H1 (cell line): ENCODE data around the gene TTBK2. TPM values are rescaled to one million over a fixed set of nuclear protein-coding genes. Genes with fewer than 3 reads are reported as not detected.
A peak's percentile ranks its signal among the peaks of the same experiment; 100 is the strongest.

Experiments
- ATF2 ChIP-seq: IDR thresholded peaks from 2 replicates; pipeline ENCODE4 v1.6.1; 2012; ENCODE audit warnings: low read length, inconsistent platforms
- ATF3 ChIP-seq: IDR thresholded peaks from 2 replicates; pipeline ENCODE4 v1.6.1; 2011; ENCODE audit warnings: low read depth, mild to moderate bottlenecking, low read length; ENCODE audit not compliant: insufficient read depth
- BACH1 ChIP-seq: IDR thresholded peaks from 2 replicates; pipeline ENCODE4 v1.6.1; 2012; ENCODE audit warnings: low read length, improper control_type of control experiment
- CEBPB ChIP-seq: IDR thresholded peaks from 2 replicates; pipeline ENCODE4 v1.6.1; 2012; ENCODE audit warnings: low read depth, low read length
- CHD1 ChIP-seq: IDR thresholded peaks from 2 replicates; pipeline ENCODE4 v1.6.1; 2012; ENCODE audit warnings: low read depth, low read length, improper control_type of control experiment
- CREB1 ChIP-seq: IDR thresholded peaks from 2 replicates; pipeline ENCODE4 v1.6.1; 2012; ENCODE audit warnings: inconsistent platforms
- E2F6 ChIP-seq: IDR thresholded peaks from 2 replicates; pipeline ENCODE4 v1.6.1; 2012; ENCODE audit warnings: inconsistent platforms
- EP300 ChIP-seq, 2 experiments: IDR thresholded peaks; 1 replicate in 1 of 2; 2 replicates in 1 of 2; pipeline ENCODE4 v1.6.1; 2011 to 2012; ENCODE audit warnings: low read depth in 2 of 2, low read length in 2 of 2, mild to moderate bottlenecking in 2 of 2, borderline replicate concordance in 1 of 2, inconsistent platforms in 1 of 2, moderate library complexity in 1 of 2
- HDAC2 ChIP-seq, 2 experiments: fragments of 300-600 bp in 1 of 2; sonication (generic) in 1 of 2; IDR thresholded peaks; 2 replicates each; pipeline ENCODE4 v1.6.1; 2011 to 2012; ENCODE audit warnings: low read depth in 2 of 2, low read length in 2 of 2, mild to moderate bottlenecking in 2 of 2, moderate library complexity in 2 of 2, borderline replicate concordance in 1 of 2, inconsistent platforms in 1 of 2
- HDAC6 ChIP-seq: IDR thresholded peaks from one replicate; pipeline ENCODE4 v1.7.1; 2012; ENCODE audit warnings: low read depth, mild to moderate bottlenecking, inconsistent platforms, low read length, moderate library complexity
- KDM4A ChIP-seq: IDR thresholded peaks from one replicate; pipeline ENCODE4 v1.7.1; 2012; ENCODE audit warnings: low read depth, mild to moderate bottlenecking, moderate library complexity, low read length, inconsistent platforms; ENCODE audit not compliant: severe bottlenecking
- NRF1 ChIP-seq: IDR thresholded peaks from 2 replicates; pipeline ENCODE4 v1.6.1; 2011; ENCODE audit warnings: mild to moderate bottlenecking, low read depth, low read length, improper control_type of control experiment
- RAD21 ChIP-seq, 2 experiments: IDR thresholded peaks in 1 of 2; conservative IDR thresholded peaks in 1 of 2; 2 replicates each; pipeline ENCODE4 v1.6.1; 2011; ENCODE audit warnings: low read depth in 2 of 2, low read length in 2 of 2, improper control_type of control experiment in 1 of 2, inconsistent platforms in 1 of 2, mild to moderate bottlenecking in 1 of 2, moderate library complexity in 1 of 2
- RBBP5 ChIP-seq: IDR thresholded peaks from 2 replicates; pipeline ENCODE4 v1.7.1; 2012; ENCODE audit warnings: low read depth, mild to moderate bottlenecking, inconsistent platforms, low read length, moderate library complexity, borderline replicate concordance
- RFX5 ChIP-seq: IDR thresholded peaks from 2 replicates; pipeline ENCODE4 v1.6.1; 2011; ENCODE audit warnings: low read depth, low read length, improper control_type of control experiment, borderline replicate concordance
- RXRA ChIP-seq: IDR thresholded peaks from 2 replicates; pipeline ENCODE4 v1.6.1; 2011; ENCODE audit warnings: low read depth, mild to moderate bottlenecking, low read length, moderate library complexity; ENCODE audit not compliant: insufficient read depth
- SIN3A ChIP-seq, 2 experiments: IDR thresholded peaks in 1 of 2; conservative IDR thresholded peaks in 1 of 2; 2 replicates each; pipeline ENCODE4 v1.6.1; 2011 to 2012; ENCODE audit warnings: low read length in 2 of 2, improper control_type of control experiment in 1 of 2, low read depth in 1 of 2, mild to moderate bottlenecking in 1 of 2
- SIRT6 ChIP-seq: IDR thresholded peaks from one replicate; pipeline ENCODE4 v1.7.1; 2012; ENCODE audit warnings: low read length, inconsistent platforms
- SIX5 ChIP-seq: IDR thresholded peaks from 2 replicates; pipeline ENCODE4 v1.6.1; 2011; ENCODE audit warnings: mild to moderate bottlenecking, low read depth, low read length
- YY1 ChIP-seq: IDR thresholded peaks from 2 replicates; pipeline ENCODE4 v1.6.1; 2011; ENCODE audit warnings: low read depth, mild to moderate bottlenecking, low read length
- polyA plus RNA-seq, 7 experiments: library from polyadenylated mRNA; depleted of rRNA in 3 of 7; stranded (reverse) in 5 of 7; unstranded in 2 of 7; fragments of >200 nt in 5 of 7; fragments of 200-250 nt in 2 of 7; gene quantifications; 1 replicate in 5 of 7; 2 replicates in 1 of 7; 4 replicates in 1 of 7; pipeline versions ENCODE4 v1.2.1 to v1.2.3, GENCODE V29; 2011 to 2013; ENCODE audit warnings: missing spikeins in 2 of 7, mixed read lengths in 2 of 7
- total RNA-seq: library from RNA; stranded (reverse); fragmentation: NEBNext Ultra II Directional; extraction: Animal tissue kit (Norgen Biotek cat#: 25700); gene quantifications from 2 replicates; pipeline ENCODE4 v1.2.1, GENCODE V29; 2021

TTBK2 gene
- total and polyA plus RNA-seq, 2 of the 8 experiments (the other 6 are each of a cell fraction or from before 2014, with no cell fraction given) = 2.7 to 18.2 TPM

- no peak for TF ChIP-seq ATF2
- TF ChIP-seq CREB1 = peak; percentile 77
- peak; percentile 56 for TF ChIP-seq KDM4A
- no peak for TF ChIP-seq CEBPB
- no peak for TF ChIP-seq HDAC6
- no peak for TF ChIP-seq SIRT6
- no peak for TF ChIP-seq HDAC2 (IDR thresholded peaks at IDR 0.05; ENCODE audit: borderline replicate concordance in 1 of 2, low read depth in 2 of 2, low read length in 2 of 2)
- TF ChIP-seq E2F6 = no peak
- no peak for TF ChIP-seq EP300 (IDR thresholded peaks at IDR 0.05; ENCODE audit: borderline replicate concordance in 1 of 2, low read depth in 2 of 2, low read length in 2 of 2)
- no peak for TF ChIP-seq RFX5
- peak; percentile 48 for TF ChIP-seq SIX5
- TF ChIP-seq NRF1 = peak; percentile 78
- TF ChIP-seq YY1 = no peak
- TF ChIP-seq SIN3A (conservative IDR thresholded peaks at IDR 0.05 in 1 of 2, IDR thresholded peaks at IDR 0.05 in 1 of 2; ENCODE audit: low read depth in 1 of 2, low read length in 2 of 2) = no peak; a peak in 2 of 4 replicates
- no peak for TF ChIP-seq RXRA
- TF ChIP-seq RAD21 (IDR thresholded peaks at IDR 0.05 in 1 of 2, conservative IDR thresholded peaks at IDR 0.05 in 1 of 2; ENCODE audit: low read depth in 2 of 2, low read length in 2 of 2) = no peak
- no peak for TF ChIP-seq ATF3
- TF ChIP-seq BACH1 = peak; percentile 84
- peak; percentile 86 for TF ChIP-seq RBBP5
- no peak for TF ChIP-seq CHD1
Measured at GRCh38 chr15:42920519-42921341, at the start of gene TTBK2 (continued).
